NCI-H748 (cell line): Measurements from ENCODE around the gene TMEM255B.

Source experiments
- DNase-seq: peaks from one replicate; lab custom pipeline; 2025; ENCODE audit not compliant: unreplicated experiment; lab: John Stamatoyannopoulos, UW

The TMEM255B gene

DNA sequence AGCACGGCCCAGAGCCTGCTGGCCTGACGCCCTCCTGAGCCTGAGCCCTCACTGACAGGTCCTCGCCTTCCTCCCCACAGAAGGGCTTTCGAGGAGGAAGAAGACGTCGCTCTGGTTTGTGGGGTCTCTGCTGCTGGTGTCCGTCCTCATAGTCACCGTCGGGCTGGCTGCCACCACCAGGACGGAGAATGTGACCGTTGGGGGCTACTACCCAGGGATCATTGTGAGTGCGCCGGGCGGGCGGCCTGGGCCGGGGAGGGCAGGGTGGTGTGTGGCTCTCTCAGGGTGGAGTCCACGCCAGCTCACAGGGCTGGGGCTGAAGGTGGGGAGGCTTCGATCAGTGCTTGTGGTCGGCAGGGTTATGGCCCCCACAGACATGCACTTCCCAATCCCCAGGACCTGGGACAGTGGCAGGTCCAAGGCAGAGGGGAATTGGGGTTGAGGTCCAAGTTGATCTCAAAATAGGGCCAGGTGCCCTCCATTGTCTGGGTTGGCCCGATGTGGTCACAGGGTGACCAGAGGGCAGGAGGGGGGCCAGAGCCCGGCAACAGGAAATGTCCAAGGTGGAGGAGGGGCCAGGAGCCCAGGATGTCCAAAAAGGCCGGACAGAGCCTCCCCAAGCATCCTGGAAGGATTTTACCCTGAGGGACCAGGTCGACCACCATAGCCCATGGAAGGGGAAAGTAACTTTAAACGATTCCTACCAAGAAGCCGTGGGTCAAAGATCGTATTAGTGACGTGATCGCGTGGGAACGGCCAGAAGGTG, 7.2 kb downstream of the TMEM255B start:
- DNase-seq = no peak

DNA sequence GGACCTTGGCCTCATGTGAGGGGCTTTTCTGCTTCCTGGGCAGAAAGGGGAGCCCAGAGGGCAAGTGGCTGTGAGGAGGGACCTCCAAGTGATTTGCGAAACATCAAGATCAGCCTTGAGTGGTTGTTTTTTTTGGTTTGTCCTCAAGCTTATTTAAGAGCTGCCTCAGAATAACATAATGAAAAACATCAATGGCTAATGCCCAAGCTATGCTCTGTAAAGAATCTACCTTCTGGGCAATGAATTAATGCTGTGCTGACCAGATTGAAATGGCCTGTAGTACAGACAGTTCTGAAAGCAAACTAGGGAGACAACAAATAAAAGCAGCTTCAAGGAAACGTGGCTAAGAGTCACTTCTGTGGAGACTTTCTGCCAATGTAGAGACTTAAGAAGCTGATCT, 8.3 kb downstream of the TMEM255B start:
- no peak for DNase-seq

DNA sequence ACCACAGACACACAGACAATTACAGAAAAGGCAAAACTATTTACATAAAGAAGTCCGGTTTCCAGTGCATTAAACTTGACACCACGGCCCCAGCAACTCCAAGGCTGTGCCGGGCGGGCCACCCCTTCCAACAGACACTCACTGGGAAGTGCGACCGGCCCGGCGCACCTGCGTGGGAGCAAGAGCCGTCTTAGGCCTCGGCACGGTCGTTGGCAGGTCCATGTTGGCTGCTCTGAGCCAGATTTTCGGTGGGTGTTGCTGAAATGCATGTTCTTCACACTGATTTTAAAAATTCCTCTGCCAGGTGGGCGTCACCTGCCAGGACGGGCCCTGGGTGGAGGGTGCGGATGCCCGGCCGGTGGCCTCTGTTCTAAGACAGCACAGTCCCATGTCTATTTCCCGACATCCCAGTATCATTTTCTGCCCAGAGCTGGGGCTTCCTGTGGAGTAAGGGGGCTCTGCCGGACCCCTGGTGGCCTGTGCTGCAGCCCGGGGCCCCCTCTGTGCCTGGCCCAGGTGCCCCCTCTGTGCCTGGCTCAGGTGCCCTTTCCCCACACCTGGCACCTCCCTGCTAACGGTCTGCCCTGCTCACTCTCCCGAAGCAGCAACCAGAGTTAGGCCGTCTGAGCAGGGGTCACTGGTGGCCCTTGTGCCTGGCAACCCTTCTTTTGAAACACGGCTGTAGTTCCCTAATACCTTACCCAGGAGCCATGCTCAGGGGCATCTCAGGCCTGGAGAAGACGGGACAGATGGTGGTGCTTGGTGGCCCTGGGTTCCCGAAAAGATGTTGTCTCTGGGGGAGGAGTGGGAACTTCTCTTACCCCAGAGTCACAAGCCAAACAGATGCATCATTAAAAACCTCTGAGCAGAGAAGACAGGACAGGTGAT, 9.2 kb downstream of the TMEM255B start:
- no peak for DNase-seq

DNA sequence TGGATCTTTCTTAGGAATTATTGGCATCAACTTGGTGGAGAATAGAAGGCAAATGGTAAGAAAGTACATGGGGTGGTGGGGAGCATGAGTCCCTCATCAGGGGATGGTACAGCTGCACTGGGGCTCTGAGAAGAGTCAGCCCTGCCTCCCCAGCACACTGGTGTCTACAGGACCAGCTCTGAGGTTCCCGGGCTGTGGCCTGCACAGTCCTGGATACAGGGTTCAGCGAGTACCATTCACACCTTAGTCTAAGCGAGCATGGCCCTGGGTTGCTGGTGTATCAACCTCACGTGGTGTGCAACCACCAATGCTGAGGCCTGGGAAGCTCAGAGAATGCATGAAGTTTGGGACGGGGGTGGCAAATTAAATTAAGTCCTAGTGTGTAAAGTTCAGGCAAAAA, 10.1 kb downstream of the TMEM255B start:
- no peak for DNase-seq

DNA sequence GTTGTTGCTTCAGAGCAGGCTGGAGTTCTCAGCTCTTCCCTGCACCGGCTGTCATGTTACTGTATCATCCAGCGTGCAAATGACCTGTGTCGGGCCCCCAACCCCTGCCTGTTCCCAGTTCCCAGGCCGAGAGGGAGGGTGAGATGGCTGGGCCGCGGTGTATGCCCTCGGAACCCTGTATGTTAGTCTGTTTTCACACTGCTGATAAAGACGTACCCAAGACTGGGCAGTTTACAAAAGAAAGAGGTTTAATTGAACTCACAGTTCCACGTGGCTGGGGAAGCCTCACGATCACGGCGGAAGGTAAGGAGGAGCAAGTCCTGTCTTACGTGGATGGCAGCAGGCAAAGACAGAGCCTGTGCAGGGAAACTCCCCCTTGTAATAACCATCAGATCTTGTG, 10.9 kb downstream of the TMEM255B start:
- no peak for DNase-seq

DNA sequence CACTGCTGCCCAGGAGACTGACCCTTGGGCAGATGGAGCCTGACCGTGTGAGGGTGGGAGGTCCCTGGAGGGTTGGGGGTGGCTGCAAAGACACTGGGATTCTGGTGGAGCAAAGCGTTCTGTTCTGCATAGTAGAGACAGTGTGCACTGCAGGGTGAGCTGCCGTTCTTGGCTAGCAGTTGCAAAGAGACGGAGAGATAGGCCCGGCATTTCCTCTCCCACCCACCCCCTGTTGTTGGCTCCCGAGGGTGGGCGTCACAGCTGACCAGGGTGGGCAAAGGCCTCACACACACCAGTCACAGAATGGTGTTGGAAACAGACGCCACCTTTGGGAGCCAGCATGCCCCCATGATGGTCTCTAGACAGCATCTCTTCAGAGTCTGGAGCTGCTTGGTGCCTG, 11.4 kb downstream of the TMEM255B start:
- no peak for DNase-seq

DNA sequence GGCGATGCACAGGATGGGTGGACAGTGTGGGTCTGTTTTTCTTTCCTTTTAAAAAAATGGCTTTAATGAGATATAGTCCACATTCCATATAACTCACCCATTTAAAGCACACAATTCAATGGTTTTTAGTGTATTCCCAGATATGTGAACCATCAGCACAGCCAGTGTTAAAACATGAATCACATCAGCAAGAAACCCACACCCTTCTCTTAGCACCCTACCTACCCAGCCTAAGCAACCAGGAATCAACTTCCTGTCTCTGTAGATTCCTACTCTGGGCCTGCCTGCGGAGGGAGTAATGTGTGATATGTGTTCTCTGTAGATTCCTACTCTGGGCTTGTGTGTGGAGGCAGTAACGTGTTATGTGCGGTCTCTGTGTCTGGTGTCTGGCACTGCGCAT, 11.9 kb downstream of the TMEM255B start:
- DNase-seq = no peak

DNA sequence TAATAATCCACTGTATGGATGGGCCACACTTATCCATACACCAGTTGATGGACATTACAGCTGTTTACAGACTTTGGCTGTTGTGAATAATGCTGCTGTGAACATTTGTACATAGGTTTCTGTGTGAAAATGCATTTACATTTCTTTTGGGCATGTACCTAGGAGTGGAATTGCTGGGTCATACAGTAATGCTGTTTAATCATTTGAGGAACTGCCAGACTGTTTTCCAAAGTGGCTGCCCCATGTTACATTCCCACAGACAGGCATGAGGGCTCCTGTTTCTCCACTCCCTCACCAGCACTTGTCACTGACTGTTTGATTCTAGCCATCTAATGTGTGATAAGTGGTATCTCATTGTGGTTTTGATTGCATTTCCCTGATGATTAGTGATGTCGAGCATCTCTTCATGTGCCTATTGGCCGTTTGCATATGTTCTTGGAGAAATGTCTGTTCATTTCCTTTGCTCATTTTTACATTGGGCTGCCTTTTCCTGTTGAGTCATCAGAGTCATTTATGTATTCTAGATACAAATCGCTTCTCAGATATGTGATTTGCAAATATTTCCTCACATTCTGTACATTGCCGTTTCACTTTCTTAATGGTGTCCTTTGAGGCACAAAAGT, 12.8 kb downstream of the TMEM255B start:
- DNase-seq = no peak

DNA sequence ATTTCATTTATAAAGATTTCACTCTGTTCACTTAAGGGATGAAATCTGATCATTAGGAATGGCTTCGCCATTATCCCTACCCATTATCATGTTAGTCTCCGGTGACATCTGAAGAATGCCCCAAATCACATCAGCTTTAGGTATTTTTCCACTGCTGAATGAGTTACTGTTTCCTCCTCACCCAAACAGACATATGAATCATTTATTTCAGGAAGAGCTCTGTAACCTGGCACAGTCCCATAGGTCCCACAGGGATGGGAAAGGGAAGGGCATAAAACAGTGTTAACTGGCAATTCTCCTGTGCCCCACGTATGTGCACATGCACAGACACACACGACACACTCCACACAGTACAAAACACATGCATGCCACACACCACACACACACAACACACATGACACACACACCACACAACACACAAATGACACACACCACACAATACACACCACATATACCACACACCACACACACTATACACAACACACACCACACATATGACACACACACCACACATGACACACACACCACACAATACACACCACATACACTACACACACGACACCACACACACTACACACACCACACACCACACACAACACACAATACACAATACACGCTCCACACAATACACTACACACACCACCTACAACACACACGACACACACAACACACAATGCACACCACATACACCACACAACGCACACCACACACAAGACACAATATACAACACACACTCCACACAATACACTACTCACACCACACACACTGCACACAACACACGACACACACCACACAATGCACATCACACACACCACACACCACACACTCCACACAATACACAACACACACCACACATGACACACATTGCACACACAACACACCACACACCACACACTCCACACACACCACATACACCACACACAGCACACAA, 15.4 kb downstream of the TMEM255B start:
- DNase-seq = no peak

DNA sequence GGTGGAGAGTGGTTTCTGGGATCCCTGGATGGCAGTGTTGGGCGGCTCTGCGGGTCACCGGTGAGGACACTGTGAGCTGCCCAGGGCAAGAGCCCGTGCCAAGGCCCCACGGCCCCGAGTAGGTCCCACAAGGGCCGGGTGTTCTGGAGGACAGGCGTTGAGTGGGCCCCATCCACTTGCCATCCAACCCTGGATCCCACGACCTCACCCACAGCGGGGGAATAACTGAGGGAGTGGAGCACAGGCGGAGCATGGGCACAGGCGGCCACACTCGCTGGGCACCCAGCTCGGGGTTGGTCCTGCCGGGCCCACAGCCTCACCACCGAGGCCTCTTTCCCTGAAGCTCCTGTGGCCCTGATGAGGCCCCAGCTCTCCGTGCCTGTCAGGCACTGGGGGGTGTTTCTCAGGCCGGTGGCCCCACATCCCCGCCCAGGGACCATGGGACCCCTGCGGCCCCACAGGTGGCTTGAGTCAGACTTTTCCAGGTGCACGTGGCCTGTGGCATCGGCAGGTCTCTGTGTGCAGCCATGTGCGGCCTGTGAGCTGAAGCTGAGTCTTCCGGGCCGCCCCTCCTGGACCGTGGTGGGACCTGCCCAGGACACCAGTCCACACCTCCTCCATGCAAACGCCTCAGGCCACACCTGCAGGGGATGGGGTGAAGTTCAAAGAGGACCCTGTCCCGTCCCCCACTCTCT, 16.6 kb downstream of the TMEM255B start:
- no peak for DNase-seq

DNA sequence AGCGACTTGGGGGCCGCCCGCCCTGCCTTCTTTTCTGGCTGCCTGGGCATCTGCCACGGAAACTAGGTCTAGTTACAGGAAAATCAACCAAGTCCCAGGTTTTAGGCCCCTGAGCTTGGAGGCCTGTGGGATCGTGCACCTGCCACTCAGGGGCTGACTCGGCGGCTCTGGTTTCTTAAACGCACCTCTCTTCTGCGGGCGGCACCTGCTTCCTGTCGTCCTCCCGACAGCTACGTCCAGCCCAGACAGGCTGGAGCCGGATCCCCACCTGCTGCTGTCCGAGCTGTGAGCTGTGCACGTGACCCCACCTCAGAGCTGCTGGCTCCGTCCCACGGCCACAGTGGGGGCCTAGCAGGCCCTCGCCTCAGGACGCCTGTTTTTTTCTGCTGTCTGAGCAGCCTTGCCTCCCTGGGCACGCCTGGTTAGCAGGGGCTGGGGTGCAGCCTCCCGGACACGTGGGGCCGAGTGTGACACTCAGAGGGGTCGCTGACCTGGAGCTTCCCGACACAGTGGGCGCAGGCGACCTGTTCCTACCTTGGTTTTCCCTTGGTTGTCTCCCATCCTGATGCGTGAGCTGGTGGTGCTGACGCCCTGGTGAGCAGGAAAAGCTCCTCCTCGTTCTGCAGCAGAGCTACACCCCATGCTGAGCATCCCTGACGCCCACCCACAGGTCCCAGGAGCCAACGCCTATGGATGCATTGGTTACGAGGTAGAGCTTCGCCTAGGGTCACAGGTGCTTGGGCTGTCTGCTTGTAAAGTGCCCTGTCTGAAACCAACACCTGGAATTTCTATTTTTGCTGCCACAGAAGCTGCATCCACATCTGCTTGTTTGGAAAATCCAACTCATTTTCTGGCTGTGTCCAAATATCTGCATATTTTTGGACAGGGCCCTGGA, 17.5 kb downstream of the TMEM255B start:
- DNase-seq = peak; percentile 97

DNA sequence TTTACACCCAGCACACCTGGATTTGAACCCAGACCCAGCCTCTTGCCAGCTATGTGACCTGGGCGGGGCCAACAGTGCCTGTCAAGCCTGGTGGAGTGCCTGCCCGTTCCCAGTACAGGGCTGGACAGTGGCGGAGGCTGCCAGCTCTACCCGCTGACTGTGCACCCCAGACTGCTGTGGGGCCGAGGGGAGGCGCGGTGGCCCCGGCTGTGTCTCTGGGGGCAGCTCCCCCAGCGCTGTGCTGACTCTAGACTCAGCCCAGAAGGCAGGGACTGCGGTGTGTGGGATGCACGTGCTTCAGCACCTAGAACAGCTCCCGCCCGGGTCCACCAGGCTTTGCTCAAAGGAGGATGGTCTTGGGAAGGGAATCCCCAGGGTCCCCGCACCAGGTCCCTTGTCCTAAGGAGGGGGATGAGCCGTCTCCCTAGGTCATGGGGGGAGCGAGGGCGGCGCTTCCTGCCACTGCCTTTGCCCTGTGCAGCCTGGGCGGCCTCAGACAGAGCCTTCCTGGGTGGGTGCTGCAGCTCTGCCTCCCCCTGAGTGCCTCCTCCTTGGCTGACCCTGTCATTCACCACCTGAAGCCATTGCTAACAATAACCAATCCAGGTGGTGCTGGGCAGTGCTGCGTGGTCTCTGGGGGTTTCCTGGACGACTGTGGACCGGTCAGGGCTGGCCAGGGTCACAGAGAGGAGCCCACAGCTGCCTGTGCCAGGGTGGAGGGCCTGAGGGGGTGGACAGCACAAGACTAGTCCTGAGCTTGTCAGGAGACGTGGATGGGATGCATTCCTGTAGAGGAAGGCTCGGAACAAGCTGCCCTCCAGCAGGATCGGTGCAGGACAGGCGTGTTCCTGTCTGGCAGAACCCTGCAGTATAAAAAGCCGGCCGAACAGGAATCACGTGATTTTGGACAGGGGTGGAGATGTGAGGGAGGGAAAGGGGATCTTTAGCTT, 18.6 kb downstream of the TMEM255B start:
- no peak for DNase-seq

DNA sequence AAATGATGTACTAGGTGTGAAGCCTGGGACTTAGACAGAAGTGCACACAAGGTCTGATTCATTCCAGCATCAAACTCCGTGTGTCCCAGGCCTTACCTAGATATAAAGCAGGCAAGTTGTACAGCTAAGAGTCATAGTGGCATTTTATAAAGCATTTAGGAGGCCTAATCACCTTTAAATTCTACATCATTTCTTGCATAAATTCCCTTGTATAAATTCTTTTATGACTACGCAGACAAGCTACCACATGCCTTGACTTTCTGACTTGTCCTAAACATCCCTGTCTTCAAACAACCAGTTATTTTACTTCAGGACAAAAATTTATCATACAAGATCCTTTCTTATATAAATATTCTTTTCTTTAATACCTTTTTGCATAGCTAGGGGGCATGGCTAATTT, 22.5 kb downstream of the TMEM255B start:
- DNase-seq = no peak

DNA sequence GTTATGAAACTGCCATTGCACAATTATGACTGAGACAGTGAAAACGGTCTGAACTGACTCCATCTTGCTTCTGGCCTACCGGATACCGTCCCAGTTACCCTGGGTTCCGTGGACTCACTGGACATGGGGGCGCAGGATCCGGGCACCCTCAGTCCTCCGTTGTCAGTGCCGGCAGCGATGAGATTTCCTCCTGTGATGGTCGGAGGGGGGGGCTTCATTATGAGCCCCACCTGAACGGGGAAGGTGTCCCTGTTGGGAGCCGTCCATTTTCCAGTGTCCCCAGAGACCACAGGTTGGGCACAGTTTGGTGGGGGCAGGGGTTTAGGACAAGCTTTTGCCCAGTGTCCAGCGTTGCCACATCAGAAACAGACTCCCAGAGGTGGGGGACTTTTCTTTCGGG, 23.4 kb downstream of the TMEM255B start:
- DNase-seq = no peak

DNA sequence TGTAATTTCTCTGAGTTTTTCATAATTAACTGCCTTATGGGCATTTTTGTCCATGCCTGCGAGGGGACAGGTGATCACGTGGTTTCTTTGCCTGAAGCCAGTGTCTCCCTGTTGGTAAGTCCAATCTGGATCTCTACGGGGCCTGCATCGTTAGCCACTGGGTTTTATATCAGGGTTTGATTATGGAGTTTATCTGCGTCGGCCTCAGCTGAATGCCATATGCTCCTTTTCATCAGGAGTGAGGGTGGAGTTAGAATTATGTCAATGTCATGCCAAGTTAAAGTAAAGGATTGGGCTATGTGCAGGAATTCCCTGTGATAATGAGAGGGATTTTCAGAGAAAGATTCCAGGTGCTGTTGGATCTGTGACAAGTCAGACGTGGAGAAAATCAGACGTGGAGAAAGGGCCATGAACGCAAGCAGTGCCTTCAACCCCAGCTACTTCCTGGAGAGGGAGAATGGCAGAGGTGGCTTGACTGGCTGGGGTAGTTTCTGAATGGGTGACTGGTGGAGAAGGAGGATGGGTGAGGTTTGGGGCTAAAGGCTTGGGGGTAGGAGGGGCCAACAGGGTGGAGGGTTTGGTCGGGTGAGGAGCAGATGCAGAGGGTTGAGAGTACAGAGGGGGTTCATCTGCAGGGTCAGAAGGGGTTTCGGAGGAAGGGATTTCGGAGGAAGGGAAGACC, 24.3 kb downstream of the TMEM255B start:
- no peak for DNase-seq

DNA sequence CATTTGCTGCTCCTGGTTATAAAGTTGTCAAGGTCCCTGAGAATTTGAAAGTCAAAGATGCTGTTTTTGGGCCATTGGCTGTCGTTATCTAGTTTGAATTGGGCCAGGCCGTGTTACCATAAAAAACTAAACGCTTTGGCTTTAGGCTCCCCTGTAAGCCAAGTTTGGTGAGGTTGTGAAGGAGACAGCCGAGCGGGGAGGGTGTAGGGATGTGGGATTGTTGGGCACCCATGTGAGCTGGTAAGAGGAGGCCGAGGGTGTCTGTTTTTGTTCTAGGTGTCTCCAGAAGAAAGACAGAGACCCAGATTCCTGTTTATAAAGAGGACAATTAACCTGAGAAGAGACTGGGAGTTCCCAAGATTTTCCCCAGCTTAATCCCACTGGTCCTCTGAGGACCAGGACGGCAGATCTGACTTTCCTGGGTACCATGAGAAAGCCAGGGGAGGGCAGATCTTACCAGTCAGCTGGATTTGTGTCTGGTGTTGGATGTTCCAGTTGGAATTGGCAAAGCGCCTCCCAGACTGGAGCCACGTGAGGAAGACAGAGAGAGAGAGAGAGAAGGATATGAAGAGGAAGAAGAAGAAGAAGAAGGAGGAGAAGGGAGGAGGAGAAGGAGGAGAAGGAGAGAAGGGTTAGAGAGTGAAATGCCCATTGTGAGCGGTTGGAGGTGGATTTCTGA, 25.1 kb downstream of the TMEM255B start:
- no peak for DNase-seq

DNA sequence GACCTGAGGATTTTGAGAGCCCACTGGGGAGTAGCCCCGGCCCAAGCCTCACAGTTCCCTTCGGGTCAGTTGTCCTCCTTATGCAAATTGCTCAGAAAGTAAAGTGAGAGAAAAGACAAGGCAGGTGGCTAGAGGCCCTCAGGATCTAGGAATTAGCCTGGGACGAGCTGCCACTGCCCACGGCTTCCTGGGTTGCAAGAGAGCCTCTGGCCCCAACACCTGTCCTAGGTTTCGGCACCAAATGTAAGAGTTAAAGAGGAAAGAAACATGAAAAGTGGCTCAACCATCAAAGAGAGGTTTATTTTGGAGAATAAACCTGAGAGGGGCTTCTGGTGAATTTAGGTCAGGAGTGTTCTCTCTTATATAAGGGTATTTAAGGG, 25.6 kb downstream of the TMEM255B start:
- DNase-seq = no peak
